Stomach smooth muscle (tissue), 2 donors: Measurements from ENCODE around the gene SH3RF3.

Experiments used
- H3K27ac ChIP-seq: one replicate; pipeline ENCODE4 v1.7.0; 2013; ENCODE audit warnings: mild to moderate bottlenecking, low read length, inconsistent platforms
- H3K27me3 ChIP-seq, 2 donors: one replicate each; pipeline ENCODE4 v1.7.0; 2013; ENCODE audit warnings: low read length in 2 of 2; ENCODE audit not compliant: insufficient read depth in 2 of 2, control insufficient read depth in 1 of 2
- H3K36me3 ChIP-seq, 2 donors: one replicate each; pipeline ENCODE4 v1.7.0; 2013; ENCODE audit warnings: low read length in 2 of 2; ENCODE audit not compliant: control insufficient read depth in 2 of 2, insufficient read depth in 2 of 2
- H3K4me1 ChIP-seq: one replicate; pipeline ENCODE4 v1.7.0; 2013; ENCODE audit warnings: low read length; ENCODE audit not compliant: control insufficient read depth, insufficient read depth
- H3K4me3 ChIP-seq, 2 donors: one replicate each; pipeline ENCODE4 v1.7.0; 2013; ENCODE audit warnings: low read length in 2 of 2
- H3K9ac ChIP-seq, 2 donors: one replicate each; pipeline ENCODE4 v1.7.0; 2013; ENCODE audit warnings: low read length in 2 of 2, mild to moderate bottlenecking in 1 of 2
- H3K9me3 ChIP-seq, 2 donors: one replicate each; pipeline ENCODE4 v1.7.0; 2013; ENCODE audit warnings: low read length in 2 of 2; ENCODE audit not compliant: control insufficient read depth in 2 of 2
- donor health status: healthy.
- donor health status: Pancreatic carcinoma.

Gene SH3RF3

DNA sequence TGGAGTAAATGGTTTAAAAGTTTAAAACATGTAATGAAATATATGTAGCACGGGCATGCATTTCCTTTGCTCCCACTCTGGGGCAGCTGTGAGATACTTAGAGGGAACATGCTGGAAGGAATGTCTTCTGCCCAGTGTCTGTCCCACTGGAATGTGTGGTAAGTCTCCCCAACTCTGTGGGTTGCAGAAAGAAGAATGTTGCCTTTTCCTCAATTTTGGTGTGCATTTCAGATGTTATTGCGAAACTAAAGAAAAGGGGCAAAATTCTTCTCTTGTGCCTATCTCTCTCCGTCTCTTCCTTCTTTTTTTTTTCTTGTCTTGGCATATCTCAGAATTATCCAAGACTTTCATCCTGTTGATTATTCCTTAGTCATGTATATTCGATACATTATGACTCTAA is 201.1 kb downstream of the SH3RF3 start:
- Histone ChIP-seq H3K27me3 (no peaks in the 10 kb centered on the region), H3K4me1 (peaks cover 12% of the 10 kb centered on the region), H3K4me3 (no peak overlapping the region), H3K27ac (no peak overlapping the region), H3K9ac (no peak overlapping the region), H3K9me3 (no peaks in the 10 kb centered on the region), H3K36me3 (no peaks in the 10 kb centered on the region)

DNA sequence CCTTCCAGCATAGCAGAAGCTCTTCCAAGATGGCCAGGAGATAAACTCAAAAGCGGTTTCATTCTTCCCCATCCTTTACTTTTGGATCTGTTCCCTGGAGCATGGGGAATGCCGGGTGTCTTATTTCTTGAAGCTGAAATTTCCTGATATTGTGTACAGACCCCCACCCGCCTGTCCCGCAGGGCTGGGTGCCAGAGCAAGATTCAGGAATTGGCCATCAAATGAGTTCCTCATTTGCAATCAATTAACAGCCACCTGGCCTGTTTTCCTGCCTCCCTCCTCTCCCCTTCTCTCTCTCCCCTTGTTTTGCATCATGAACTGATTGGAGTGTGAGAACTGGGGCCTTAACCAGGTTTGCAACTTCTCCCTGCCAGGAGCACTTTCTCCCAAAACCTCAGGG is 202.1 kb downstream of the SH3RF3 start:
- no peaks in the 10 kb centered on the region for H3K9me3 ChIP-seq

DNA sequence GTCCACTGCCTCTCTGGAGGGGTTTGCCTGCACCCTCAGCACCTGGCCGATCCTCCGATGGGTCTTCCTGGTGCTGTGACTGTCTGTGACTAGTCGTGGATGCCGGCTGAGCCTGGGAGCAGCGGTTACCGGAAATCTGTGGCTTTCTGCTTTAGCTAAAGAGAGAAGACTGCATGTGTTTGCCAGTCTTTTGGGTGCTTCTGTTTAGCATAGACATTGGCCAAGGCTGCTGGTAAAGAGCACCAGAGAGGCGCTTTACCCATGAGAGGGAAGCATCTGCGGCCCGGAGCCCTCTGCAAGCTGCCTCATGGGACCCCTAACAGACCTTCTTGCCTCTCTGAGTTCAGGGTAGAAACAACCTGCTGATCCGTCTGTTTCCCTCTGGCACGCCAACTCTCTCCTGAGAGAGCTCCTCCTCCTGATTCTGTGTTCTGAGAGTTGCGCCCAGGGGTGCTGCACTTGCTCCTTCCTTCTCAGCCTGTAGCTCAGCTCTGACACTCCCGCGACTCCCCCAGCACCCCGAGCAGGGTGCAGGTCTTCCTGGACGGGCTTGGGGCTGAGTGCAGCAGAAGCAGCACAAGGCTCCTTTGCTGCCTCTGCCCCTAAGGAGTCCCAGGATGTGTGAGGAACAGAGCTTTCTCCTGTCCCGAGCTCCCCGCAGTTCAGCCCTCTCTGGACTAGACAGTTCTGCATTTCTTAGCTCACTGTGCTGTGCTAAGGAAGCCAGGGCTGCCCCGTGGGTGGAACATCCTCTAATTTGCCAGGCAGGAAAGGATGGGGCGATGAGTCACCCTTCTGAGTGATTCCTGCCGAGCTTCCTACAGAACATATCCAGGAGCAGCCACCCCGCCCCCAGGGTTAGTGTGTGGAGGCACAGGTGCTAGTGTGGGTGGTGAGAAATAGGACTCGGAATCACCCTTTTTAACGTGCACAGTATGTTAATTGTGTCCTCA is 203.2 kb downstream of the SH3RF3 start:
- Histone ChIP-seq H3K27ac (no peak overlapping the region), H3K4me3 (peak overlapping the region; percentile 6 to 44)

More for the DNA sequence above, 202.1 kb downstream of the SH3RF3 start:
- Histone ChIP-seq H3K9ac (no peak overlapping the region), H3K4me3 (no peak overlapping the region), H3K36me3 (no peaks in the 10 kb centered on the region), H3K27ac (no peak overlapping the region), H3K27me3 (no peaks in the 10 kb centered on the region), H3K4me1 (peaks cover 12% of the 10 kb centered on the region)

GRCh38 chr2:109332880-109333279 is 203.9 kb downstream of the SH3RF3 start:
- Histone ChIP-seq H3K36me3 (no peaks in the 10 kb centered on the region), H3K9me3 (no peaks in the 10 kb centered on the region), H3K27me3 (no peaks in the 10 kb centered on the region), H3K9ac (no peak overlapping the region), H3K4me1 (peaks cover 12% of the 10 kb centered on the region), H3K4me3 (no peak overlapping the region), H3K27ac (no peak overlapping the region)

More for the DNA sequence above, 203.2 kb downstream of the SH3RF3 start:
- peaks cover 12% of the 10 kb centered on the region for H3K4me1 ChIP-seq
- no peaks in the 10 kb centered on the region for H3K27me3 ChIP-seq
- peak overlapping the region; percentile 2 to 47 for H3K9ac ChIP-seq
- no peaks in the 10 kb centered on the region for H3K9me3 ChIP-seq
- no peaks in the 10 kb centered on the region for H3K36me3 ChIP-seq

GRCh38 chr2:109333414-109334210 is 204.6 kb downstream of the SH3RF3 start:
- no peaks in the 10 kb centered on the region for H3K36me3 ChIP-seq
- peaks cover 12% of the 10 kb centered on the region for H3K4me1 ChIP-seq
- H3K27me3 ChIP-seq, result no peaks in the 10 kb centered on the region
- H3K4me3 ChIP-seq, result no peak overlapping the region
- H3K9ac ChIP-seq, result no peak overlapping the region
- no peak overlapping the region for H3K27ac ChIP-seq
- H3K9me3 ChIP-seq, result no peaks in the 10 kb centered on the region

GRCh38 chr2:109335631-109336176 is 206.7 kb downstream of the SH3RF3 start:
- no peak overlapping the region for H3K27ac ChIP-seq
- H3K9me3 ChIP-seq, result no peaks in the 10 kb centered on the region
- no peaks in the 10 kb centered on the region for H3K27me3 ChIP-seq
- peak overlapping the region in 1 of 2 donors; percentile 35 for H3K4me3 ChIP-seq
- no peaks in the 10 kb centered on the region for H3K36me3 ChIP-seq
- no peak overlapping the region for H3K9ac ChIP-seq
- peaks cover 12% of the 10 kb centered on the region for H3K4me1 ChIP-seq

GRCh38 chr2:109336296-109336695 is 207.3 kb downstream of the SH3RF3 start:
- Histone ChIP-seq H3K9me3 (no peaks in the 10 kb centered on the region), H3K4me3 (no peak overlapping the region), H3K27me3 (no peaks in the 10 kb centered on the region), H3K9ac (no peak overlapping the region), H3K36me3 (no peaks in the 10 kb centered on the region), H3K4me1 (peaks cover 12% of the 10 kb centered on the region), H3K27ac (no peak overlapping the region)

DNA sequence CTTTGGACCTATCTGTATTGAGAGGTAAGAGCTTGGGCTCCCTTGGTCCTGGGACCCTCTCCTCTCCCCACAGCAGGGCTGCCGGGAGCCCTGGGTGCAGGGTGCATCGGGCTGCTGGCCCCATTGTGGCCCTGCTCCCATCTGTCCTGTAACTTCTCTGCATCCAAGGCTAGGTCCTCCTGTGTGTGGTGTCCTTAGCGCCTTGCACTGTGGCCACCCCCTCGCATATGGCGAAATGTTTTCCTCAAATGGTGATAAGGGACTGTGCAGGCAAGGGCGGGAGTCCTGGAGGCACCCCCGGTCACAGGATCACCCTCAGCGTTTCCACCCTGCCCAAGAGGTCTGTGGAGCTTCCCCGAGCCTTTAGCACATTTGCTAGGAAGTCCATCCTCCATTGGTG is 208.2 kb downstream of the SH3RF3 start:
- Histone ChIP-seq H3K27ac (no peak overlapping the region), H3K9me3 (no peaks in the 10 kb centered on the region), H3K27me3 (no peaks in the 10 kb centered on the region), H3K4me3 (no peak overlapping the region), H3K4me1 (peaks cover 7% of the 10 kb centered on the region), H3K36me3 (no peaks in the 10 kb centered on the region), H3K9ac (no peak overlapping the region)

DNA sequence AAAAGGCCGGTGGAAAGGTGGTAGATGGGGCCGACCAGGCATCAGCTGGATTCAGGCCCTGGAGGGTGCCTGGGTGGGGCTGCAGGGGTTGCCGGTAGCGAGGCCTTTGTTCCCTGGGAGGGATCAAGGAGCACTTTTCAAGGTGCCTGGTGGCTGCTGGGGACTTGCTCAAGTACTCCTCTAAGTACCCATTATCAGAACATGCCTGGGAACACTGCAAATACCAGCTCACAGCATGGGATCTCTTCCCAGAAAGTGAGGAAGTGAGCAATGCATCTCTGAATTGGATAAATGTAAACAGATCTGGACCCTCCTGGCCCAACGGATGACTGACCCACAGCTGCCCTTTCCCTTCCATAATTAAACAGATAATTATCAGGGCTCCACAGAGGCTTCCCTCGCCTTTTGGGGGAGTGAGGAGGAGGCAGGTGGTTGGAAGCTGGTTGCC is 210.5 kb downstream of the SH3RF3 start:
- Histone ChIP-seq H3K9ac (no peak overlapping the region), H3K36me3 (no peaks in the 10 kb centered on the region), H3K4me1 (no peaks in the 10 kb centered on the region), H3K9me3 (no peaks in the 10 kb centered on the region), H3K27me3 (no peaks in the 10 kb centered on the region), H3K27ac (no peak overlapping the region), H3K4me3 (no peak overlapping the region)

DNA sequence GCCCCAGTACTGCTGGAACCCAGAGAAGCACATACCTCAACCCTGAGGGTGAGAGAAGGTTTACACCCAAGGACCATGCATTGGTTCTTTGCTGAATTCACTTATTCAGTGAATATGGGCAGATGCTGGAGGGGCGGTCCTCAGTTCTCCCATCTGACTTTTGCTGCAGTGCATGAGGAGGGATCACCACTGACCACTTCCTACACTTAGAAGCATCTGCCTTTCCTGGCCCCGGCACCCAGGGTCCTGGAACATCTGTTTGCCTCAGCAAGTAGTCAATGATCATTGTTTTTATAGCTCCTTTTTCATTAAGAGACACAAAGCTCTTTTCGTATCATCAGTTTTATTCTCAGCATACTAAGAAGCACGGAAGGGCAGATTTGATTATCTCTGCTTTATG is 211.4 kb downstream of the SH3RF3 start:
- no peaks in the 10 kb centered on the region for H3K9me3 ChIP-seq
- no peaks in the 10 kb centered on the region for H3K4me1 ChIP-seq
- H3K9ac ChIP-seq, result no peak overlapping the region
- no peak overlapping the region for H3K4me3 ChIP-seq
- no peaks in the 10 kb centered on the region for H3K27me3 ChIP-seq
- no peak overlapping the region for H3K27ac ChIP-seq
- H3K36me3 ChIP-seq, result no peaks in the 10 kb centered on the region
